Activated naive CD4-positive, alpha-beta T cell treated with anti-CD3 and anti-CD28 coated beads, Interleukin-2, amount 10 ng/mL, durations not matched to agents 7 days and 5 days (primary cell): Measurements from ENCODE around the gene SOX9.

Experiments used
- CTCF ChIA-PET: fragments of 350-600 bp; sonication (Branson Sonifier 250); formaldehyde crosslinking; loops from one replicate; lab custom pipeline; 2021; ENCODE audit warnings: antibody characterized with exemption; lab: Charles Lee
- DNase-seq: peaks from one replicate; pipeline ENCODE4 v3.0.0-alpha.2; 2020
- H3K27ac Mint-ChIP-seq: one replicate; pipeline ENCODE4 v1.8.0; 2021; ENCODE audit warnings: mild to moderate bottlenecking, moderate library complexity, mixed read lengths
- H3K27me3 Mint-ChIP-seq: one replicate; pipeline ENCODE4 v1.8.0; 2021; ENCODE audit warnings: mild to moderate bottlenecking, mixed read lengths
- H3K36me3 Mint-ChIP-seq: one replicate; pipeline ENCODE4 v1.8.0; 2021; ENCODE audit warnings: mixed read lengths
- H3K4me1 Mint-ChIP-seq: one replicate; pipeline ENCODE4 v1.8.0; 2021; ENCODE audit warnings: mixed read lengths
- H3K4me3 Mint-ChIP-seq: one replicate; pipeline ENCODE4 v1.8.0; 2021; ENCODE audit warnings: mild to moderate bottlenecking, moderate library complexity, mixed read lengths
- H3K9me3 Mint-ChIP-seq: one replicate; pipeline ENCODE4 v1.8.0; 2021; ENCODE audit warnings: mixed read lengths

The SOX9 gene

GRCh38 chr17:72146371-72146770, 25.6 kb downstream of the SOX9 start:
- DNase-seq = no peak
- CTCF ChIA-PET = no interaction called here
- Mint-ChIP-seq H3K27ac (no peak overlapping the region), H3K36me3 (no peaks in the 10 kb centered on the region), H3K4me1 (no peaks in the 10 kb centered on the region), H3K27me3 (no peaks in the 10 kb centered on the region), H3K4me3 (no peak overlapping the region), H3K9me3 (no peaks in the 10 kb centered on the region)

- no peak for DNase-seq
- Mint-ChIP-seq H3K27ac (no peak overlapping the region), H3K36me3 (no peaks in the 10 kb centered on the region), H3K27me3 (no peaks in the 10 kb centered on the region), H3K4me3 (no peak overlapping the region), H3K4me1 (no peaks in the 10 kb centered on the region), H3K9me3 (no peaks in the 10 kb centered on the region)
- CTCF ChIA-PET = no interaction called here
Observed at GRCh38 chr17:72150632-72151460, 30.0 kb downstream of the SOX9 start.

GRCh38 chr17:72151565-72152386, 31.0 kb downstream of the SOX9 start:
- CTCF ChIA-PET = no interaction called here
- H3K4me3 Mint-ChIP-seq = no peak overlapping the region

GRCh38 chr17:72152387-72152929, 31.6 kb downstream of the SOX9 start:
- no peaks in the 10 kb centered on the region for H3K4me1 Mint-ChIP-seq

More at GRCh38 chr17:72151565-72152386, 31.0 kb downstream of the SOX9 start:
- Mint-ChIP-seq H3K9me3 (no peaks in the 10 kb centered on the region), H3K27me3 (no peaks in the 10 kb centered on the region), H3K36me3 (no peaks in the 10 kb centered on the region), H3K27ac (no peak overlapping the region), H3K4me1 (no peaks in the 10 kb centered on the region)
- no peak for DNase-seq

GRCh38 chr17:72158895-72159885, 38.4 kb downstream of the SOX9 start:
- peaks cover 15% of the 10 kb centered on the region for H3K9me3 Mint-ChIP-seq
- no peak overlapping the region for H3K27ac Mint-ChIP-seq
- DNase-seq = no peak
- H3K4me3 Mint-ChIP-seq = no peak overlapping the region
- no peaks in the 10 kb centered on the region for H3K36me3 Mint-ChIP-seq
- CTCF ChIA-PET = no interaction called here
- no peaks in the 10 kb centered on the region for H3K4me1 Mint-ChIP-seq
- no peaks in the 10 kb centered on the region for H3K27me3 Mint-ChIP-seq

More at GRCh38 chr17:72152387-72152929, 31.6 kb downstream of the SOX9 start:
- Mint-ChIP-seq H3K36me3 (no peaks in the 10 kb centered on the region), H3K27me3 (no peaks in the 10 kb centered on the region), H3K27ac (no peak overlapping the region), H3K9me3 (peaks cover 3% of the 10 kb centered on the region), H3K4me3 (no peak overlapping the region)
- CTCF ChIA-PET = no interaction called here
- DNase-seq = no peak

- H3K4me3 Mint-ChIP-seq = no peak overlapping the region
- no peaks in the 10 kb centered on the region for H3K36me3 Mint-ChIP-seq
- no peak overlapping the region for H3K27ac Mint-ChIP-seq
- peaks cover 12% of the 10 kb centered on the region for H3K9me3 Mint-ChIP-seq
- no peaks in the 10 kb centered on the region for H3K4me1 Mint-ChIP-seq
- H3K27me3 Mint-ChIP-seq = no peaks in the 10 kb centered on the region
- CTCF ChIA-PET = no interaction called here
- DNase-seq = no peak
Observed at GRCh38 chr17:72162569-72162968, 41.7 kb downstream of the SOX9 start.

GRCh38 chr17:72163474-72163873, 42.7 kb downstream of the SOX9 start:
- no peaks in the 10 kb centered on the region for H3K36me3 Mint-ChIP-seq
- no peaks in the 10 kb centered on the region for H3K4me1 Mint-ChIP-seq
- DNase-seq = no peak
- CTCF ChIA-PET = no interaction called here
- H3K27ac Mint-ChIP-seq = no peak overlapping the region
- no peak overlapping the region for H3K4me3 Mint-ChIP-seq
- no peaks in the 10 kb centered on the region for H3K27me3 Mint-ChIP-seq
- peaks cover 11% of the 10 kb centered on the region for H3K9me3 Mint-ChIP-seq

GRCh38 chr17:72164158-72164739, 43.4 kb downstream of the SOX9 start:
- Mint-ChIP-seq H3K36me3 (no peaks in the 10 kb centered on the region), H3K9me3 (peaks cover 3% of the 10 kb centered on the region), H3K4me1 (no peaks in the 10 kb centered on the region), H3K4me3 (no peak overlapping the region), H3K27me3 (no peaks in the 10 kb centered on the region), H3K27ac (no peak overlapping the region)
- CTCF ChIA-PET = no interaction called here
- DNase-seq = no peak

GRCh38 chr17:72165192-72165866, 44.5 kb downstream of the SOX9 start:
- Mint-ChIP-seq H3K9me3 (no peaks in the 10 kb centered on the region), H3K4me3 (no peak overlapping the region), H3K4me1 (no peaks in the 10 kb centered on the region)

GRCh38 chr17:72165867-72166439, 45.1 kb downstream of the SOX9 start:
- Mint-ChIP-seq H3K36me3 (no peaks in the 10 kb centered on the region), H3K9me3 (no peaks in the 10 kb centered on the region), H3K27me3 (no peaks in the 10 kb centered on the region), H3K4me3 (no peak overlapping the region), H3K4me1 (no peaks in the 10 kb centered on the region), H3K27ac (no peak overlapping the region)
- CTCF ChIA-PET = no interaction called here
- DNase-seq = no peak

More at GRCh38 chr17:72165192-72165866, 44.5 kb downstream of the SOX9 start:
- no peak for DNase-seq
- Mint-ChIP-seq H3K36me3 (no peaks in the 10 kb centered on the region), H3K27ac (no peak overlapping the region), H3K27me3 (no peaks in the 10 kb centered on the region)
- CTCF ChIA-PET = no interaction called here

GRCh38 chr17:72167593-72167992, 46.8 kb downstream of the SOX9 start:
- Mint-ChIP-seq H3K27me3 (no peaks in the 10 kb centered on the region), H3K27ac (no peak overlapping the region), H3K4me1 (no peaks in the 10 kb centered on the region), H3K9me3 (no peaks in the 10 kb centered on the region), H3K4me3 (no peak overlapping the region), H3K36me3 (no peaks in the 10 kb centered on the region)
- no peak for DNase-seq
- CTCF ChIA-PET = no interaction called here

GRCh38 chr17:72169823-72170222, 49.0 kb downstream of the SOX9 start:
- CTCF ChIA-PET = no interaction called here
- Mint-ChIP-seq H3K36me3 (no peaks in the 10 kb centered on the region), H3K4me1 (no peaks in the 10 kb centered on the region), H3K27ac (no peak overlapping the region), H3K9me3 (no peaks in the 10 kb centered on the region), H3K27me3 (no peaks in the 10 kb centered on the region), H3K4me3 (no peak overlapping the region)
- DNase-seq = no peak
